Ovary (tissue), 3 donors: ENCODE data around the gene TENM3.

Experiments
- CTCF ChIP-seq, 3 donors: fragments of 450-650 bp in 2 of 3; fragments of 200-600 bp in 1 of 3; IDR thresholded peaks; one replicate each; pipeline versions ENCODE4 v1.5.1 to v1.8.0; 2016 to 2022; ENCODE audit warnings: antibody characterized with exemption in 3 of 3, mild to moderate bottlenecking in 1 of 3
- POLR2A ChIP-seq: fragments of 450-650 bp; IDR thresholded peaks from one replicate; pipeline ENCODE4 v1.6.1; 2017; ENCODE audit warnings: antibody characterized with exemption, mild to moderate bottlenecking, moderate library complexity
- donor health status: DM: no; HTN: no; CAD: no.

GRCh38 chr4:182547435-182547834 lies 304.2 kb downstream of the TENM3 start:
- TF ChIP-seq POLR2A (no peak), CTCF (IDR thresholded peaks at IDR 0.05) (no peak)
